Activated CD8-positive, alpha-beta memory T cell treated with anti-CD3 and anti-CD28 coated beads, Interleukin-2, amount 50 U/mL, for 4 hours (primary cell): Measurements from ENCODE around the gene GULP1.
"Not testable (repeated sequence)": the region's sequence is repeated elsewhere in the genome, so short reads cannot be mapped to it uniquely, and the experiment has no call there.

ENCODE experiments used
- DNase-seq: peaks from one replicate; pipeline ENCODE4 v3.0.0-alpha.2; 2020

GULP1 gene

DNA sequence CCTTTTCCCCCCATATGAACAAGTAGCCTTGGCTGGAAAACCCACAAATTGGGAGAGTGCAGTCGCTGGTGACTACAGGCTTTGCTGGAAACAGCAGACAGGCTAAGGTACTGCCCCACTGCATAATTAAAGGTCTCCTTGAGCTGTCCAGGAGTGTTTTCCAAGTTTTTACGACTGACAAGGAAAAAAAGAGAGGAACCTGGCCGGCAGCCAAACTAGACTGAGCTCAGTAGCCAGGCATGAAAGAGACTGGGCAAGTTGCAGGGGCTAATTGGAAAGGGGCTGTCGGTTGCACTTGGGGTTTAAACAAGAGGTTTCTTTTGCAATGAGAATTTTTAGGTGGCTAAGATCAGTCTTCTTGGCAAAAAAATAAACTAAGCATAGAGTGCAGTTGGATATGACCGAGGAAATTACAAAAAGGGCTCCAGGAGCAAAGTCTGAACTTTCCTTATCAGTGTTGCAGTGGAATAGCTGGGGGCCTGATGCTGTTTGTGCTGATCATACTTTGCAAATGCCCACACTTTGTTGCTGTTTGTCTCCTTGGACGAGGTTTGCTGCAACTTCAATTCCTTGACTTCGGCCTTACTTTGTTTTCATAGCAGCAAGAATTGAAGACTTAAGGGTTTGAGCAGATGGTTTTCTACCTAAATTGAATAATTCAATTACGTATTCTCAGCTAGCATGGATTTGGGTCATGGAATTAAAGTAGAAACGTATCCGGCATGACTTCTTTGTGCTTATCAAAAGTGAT, 2.1 kb downstream of the GULP1 start:
- no peak for DNase-seq

GRCh38 chr2:188294352-188294926, 2.8 kb downstream of the GULP1 start:
- no peak for DNase-seq

- no peak for DNase-seq
Observed at GRCh38 chr2:188295067-188295685, 3.5 kb downstream of the GULP1 start.

DNA sequence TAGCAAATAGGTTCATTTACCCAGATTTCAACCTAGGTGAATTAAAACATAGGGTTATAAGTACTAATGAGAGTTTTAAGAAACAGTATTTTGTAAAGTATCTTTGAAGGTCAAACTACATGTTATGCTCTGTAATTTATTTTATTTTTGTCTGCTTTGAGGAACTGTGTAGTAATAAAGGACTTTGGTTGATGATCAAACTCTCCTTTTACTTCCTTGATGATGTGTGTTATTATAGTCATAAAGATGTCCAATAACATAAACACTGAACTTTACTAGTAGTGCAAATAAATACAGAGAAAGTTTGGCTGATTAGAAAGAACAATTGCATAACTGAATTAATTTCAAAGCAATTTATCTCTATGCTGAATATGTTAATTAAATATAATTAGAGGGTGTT, 6.3 kb downstream of the GULP1 start:
- DNase-seq = no peak

DNA sequence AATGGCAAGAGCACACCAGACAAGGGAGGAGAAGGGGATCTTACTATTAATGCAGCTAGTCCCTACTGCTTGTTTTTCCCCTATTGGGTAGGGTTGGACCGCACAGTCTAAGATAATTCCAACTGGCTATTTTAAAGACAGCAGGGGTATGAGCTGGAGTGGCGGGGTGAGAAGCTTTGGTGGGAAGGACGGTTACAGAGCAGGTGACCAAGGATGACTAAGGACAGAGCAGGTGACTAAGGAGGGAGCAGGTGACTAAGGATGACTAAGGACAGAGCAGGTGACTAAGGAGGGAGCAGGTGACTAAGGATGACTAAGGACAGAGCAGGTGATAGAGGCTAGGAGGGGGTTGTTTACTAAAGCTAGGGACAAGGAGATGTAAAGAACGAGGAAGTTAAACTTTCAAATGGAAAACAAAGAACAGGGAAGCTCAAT, 7.3 kb downstream of the GULP1 start:
- not testable (repeated sequence) for DNase-seq

DNA sequence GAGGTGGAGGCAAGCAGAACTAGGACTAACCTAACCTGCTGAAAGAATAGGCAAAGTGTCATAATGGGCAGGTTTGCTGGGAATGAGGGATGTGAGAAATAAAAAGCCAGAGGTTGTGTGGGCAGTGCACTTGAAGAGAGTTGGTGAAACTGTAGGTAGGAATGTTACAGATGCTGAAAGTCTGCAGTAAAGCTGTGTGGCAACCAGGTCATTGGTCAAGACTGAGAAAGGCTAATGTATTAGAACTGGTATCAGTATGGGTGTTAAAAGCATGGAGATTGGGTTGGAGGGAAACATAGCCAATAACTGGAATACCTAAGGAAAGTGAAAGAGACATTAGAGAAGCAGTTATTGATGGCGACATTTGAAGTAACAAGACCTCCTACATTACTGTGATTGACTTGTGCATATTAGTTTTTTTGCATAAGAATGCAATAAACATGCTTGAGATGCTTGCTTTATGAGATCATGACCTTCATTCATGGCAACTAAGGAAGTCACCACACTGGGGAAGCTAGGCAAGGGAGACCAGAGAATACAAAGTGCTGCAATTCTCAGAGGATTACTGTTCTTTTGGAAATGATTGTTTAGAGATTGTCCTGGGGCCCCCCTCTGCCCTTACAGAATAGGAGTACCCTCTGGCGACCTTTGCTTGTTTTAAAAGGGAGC, 11.8 kb downstream of the GULP1 start:
- DNase-seq = no peak

DNA sequence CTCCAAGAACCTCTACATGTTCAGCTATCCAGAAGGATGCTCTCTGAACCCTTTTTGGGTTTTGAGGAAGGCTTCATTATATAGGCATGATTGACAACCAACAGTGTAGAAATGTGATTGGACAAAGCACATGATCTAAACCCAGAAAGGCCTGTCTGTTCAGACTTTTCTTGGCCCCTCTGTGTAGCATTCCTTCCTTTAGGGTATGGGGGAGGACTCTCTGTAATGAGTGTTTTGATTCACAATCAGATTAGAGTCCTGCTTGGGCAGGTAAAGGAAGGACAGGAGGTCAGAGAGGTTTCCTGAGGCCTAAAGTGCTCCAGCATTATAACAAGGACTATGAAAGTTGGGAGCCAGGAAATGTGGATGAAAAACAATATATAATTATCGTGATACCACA, 13.6 kb downstream of the GULP1 start:
- no peak for DNase-seq

DNA sequence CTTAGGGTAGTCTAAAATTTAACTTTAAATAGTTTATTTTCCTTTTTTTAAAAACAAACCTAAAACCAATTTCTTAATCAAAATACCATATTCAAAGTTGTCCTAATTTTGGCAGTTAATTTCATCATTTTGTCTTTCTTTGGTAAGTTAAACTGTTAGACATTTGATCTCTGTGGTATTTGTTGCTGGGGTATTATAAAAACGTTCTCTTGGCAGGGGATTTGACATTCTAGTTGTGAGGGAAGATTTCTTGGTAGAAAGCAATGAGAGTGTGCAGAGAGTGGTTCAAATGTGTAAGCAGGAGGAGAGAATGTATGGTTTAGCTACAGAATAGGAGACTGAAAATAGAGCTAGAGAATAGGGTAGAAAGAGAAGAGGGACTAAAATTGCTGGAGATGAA, 14.6 kb downstream of the GULP1 start:
- no peak for DNase-seq

GRCh38 chr2:188307850-188308283, 16.2 kb downstream of the GULP1 start:
- DNase-seq = no peak

DNA sequence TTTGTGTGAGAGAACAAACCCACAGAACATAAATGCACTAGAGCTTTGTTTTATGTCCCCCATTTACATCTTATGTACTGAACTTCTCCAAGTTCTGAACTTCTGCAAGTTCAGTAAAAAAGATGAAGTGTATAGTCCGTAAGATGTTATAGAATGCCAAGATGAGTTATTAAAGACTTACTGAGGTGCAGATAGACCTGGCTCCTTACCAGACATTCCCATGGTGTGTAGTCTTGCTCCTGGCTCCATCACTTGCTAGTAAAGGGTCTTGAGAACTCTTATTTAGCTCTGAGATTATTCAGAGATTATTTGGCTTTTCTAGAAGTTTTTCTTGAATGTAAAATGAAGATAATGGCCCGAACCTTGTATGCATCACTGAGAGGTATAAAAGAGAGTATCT, 16.8 kb downstream of the GULP1 start:
- DNase-seq = no peak

- DNase-seq = no peak
Observed at GRCh38 chr2:188309364-188309763, 17.7 kb downstream of the GULP1 start.

DNA sequence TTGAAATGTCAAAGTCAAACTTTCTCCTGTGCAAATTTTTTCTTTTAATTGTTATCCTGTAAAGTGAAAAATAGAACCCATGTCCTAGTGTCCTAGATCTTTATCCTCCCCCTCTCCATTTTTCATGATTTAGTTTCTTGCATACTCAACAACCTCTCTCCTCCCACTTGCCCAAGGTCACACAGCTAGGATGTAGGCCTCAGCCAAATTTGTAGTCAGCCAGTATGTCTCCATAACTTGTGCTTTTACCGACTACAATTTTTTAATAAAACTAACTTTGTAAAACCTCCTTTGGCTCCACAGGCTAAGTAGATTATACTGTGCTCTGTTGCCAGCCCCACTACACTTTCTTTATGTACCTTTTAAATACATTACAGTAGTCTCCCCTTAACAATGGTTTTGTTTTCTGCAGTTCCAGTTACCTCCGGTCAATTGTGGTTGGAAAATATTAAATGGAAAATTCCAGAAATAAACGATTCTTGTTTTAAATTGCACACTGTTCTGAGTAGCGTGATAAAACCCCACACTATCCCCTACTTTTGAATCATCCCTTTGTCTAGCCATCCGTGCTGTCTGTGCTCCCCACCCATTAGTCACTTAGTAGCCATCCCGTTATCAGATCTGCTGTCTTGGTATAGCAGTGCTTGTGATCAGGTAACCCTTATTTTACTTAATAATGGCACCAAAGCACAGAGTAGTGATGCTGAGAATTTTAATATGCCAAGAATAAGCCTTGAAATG, 22.8 kb downstream of the GULP1 start:
- no peak for DNase-seq

GRCh38 chr2:188315750-188316149, 24.1 kb downstream of the GULP1 start:
- DNase-seq = no peak

DNA sequence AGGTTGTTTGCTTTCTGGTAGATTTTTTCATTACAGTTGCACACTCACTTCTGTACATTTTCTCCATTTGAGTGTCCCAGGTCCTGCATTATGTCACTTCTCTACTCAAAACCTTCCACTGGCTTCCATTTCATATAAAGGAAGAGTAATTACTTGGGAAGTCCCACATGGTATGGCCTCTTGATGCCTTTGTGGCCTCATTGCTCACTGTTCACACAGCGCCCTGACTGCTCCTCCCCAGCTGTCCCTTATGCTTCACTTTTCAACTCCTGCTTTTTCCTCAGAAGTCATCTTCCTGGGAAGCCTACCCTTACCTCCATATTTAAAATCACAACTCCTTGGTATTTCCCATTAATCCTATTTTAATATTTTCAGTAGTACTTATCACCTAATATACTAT, 24.7 kb downstream of the GULP1 start:
- no peak for DNase-seq

DNA sequence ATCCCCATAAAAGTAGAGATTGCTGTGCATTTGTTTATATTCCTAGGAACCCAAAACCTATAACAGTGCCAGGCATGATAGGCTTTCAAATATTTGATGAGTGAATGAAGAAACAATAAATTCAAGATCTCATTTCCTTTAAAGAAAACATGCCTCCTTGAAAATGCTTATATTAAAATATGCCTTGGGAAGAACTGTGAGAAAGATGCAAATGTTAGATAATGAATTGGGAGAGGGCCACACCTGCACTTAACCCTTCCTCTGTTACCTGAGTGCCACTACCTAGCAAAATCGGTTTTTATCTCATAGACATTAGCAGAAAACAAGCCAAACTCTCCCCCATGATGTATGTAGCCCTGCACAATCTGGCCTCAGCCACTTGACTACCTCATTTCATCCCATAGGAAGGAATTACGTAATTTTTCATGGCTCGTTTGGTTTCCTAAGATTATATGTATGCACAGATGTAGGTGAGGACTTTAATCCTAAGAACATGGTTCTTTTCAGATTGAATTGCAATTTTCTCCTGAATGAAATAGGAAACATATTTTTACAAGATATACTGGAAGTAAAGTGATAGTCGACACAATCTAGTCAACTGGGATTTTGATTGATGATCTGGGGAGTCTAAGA, 25.2 kb downstream of the GULP1 start:
- DNase-seq = no peak

- DNase-seq = no peak
Observed at GRCh38 chr2:188318161-188318749, 26.6 kb downstream of the GULP1 start.

- DNase-seq = no peak
Observed at GRCh38 chr2:188319838-188320237, 28.2 kb downstream of the GULP1 start.

DNA sequence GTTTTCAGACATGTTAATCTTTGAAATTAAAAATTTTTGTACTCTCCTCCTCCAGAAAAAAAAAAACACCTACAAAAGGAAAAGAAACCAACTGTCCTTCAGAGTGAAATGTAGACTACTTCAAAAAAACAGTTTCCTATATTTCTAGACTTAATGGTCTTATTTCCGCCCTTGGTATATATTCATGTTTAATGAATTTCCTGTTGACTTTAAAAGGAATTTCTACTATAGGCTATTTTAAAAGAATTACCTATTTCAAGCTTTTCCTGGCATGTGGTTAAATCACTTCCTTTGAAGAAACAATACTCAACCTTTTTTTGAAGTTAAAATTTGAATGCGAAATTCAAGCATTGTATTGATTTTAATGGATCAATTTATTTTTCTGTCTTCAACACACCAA, 29.2 kb downstream of the GULP1 start:
- DNase-seq = no peak

DNA sequence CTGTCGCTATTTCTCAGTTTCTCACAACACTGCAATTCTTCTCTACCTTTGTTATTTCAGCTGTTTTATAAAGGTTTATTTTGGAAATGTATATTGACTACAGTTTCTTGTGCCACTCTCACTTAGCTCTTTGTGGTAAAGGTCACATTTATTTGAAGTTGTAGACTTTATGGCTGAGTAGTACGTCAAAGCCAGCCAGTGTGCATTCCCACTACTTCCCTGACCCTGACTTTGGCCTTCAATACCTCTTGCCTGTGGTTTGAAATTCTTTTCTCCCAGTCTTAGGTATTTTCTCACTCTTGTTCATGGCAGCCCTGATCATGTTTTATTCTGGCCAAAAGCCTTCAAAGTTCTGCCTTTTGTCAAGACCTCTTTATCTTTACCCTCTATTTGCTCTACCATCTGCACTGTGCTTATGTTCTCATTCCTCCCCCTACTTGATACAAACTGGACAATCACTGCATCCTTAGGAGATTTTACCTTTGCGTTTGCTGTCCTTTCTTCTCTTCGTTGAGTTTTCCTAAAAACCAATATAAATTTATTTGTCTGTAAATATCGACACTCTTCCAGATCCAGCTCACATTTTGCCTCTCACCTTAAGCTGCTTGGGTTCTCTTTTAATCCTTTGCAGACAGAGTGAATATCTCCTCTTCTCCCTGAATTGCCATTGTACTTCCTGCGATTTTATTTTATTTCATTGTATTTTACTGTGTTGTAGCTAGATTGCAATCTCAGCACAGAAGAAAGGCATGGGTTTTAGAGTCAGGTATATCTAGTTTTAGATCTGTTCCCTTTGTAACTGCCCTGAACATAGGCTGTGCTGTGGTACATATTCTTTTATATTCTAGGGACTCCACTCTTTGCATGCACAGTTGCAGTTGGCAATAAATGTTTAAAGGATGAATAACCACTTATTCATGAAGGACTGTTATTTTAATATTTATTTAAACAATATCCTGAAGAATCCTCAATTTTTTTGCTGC, 31.2 kb downstream of the GULP1 start:
- no peak for DNase-seq

DNA sequence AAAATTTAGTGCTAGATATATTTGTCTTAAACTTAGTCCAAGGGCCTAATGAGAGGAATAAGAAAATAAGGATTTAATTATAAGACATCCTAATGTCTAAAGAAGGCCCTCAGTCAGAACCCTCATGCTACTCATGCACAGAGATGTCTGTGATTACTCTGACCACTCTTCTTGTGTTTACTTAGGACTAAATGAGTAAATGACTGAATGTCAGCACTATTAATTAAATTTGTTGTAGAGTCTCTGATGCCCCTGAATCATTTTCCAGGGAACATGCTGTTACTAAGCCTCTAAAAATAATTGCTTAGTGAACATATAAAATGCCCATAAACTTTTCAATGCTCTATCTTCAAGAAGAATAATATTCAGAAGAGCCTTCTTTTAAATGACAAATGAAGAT, 32.4 kb downstream of the GULP1 start:
- no peak for DNase-seq

DNA sequence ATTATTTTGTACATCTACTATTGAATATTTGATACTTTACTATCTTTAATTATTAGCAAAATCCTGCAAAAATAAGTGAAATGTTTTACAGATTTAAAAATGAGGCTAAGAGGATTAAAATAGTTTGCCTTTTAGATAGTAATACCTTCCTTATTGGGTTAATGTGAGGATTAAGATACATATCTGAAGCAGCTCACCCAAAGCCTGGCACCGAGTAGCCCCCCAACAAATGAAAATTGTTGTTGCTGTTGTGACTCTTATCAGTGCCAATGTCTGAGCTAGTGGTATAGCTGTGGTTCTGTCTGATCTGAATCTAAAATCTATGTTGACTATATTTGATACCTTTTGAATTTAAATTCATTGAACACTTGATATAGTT, 34.6 kb downstream of the GULP1 start:
- DNase-seq = no peak
